ENCODE results near the gene VANGL2.

The VANGL2 gene

GRCh38 chr1:160474392-160475242 lies 74.3 kb downstream of the VANGL2 start:
- intact Hi-C loops (cut with DNase I), result no loop called here

More at GRCh38 chr1:160474392-160475242, 74.3 kb downstream of the VANGL2 start:
- no peak for DNase-seq
